Loucy (cell line): ENCODE results near the gene HIPK1.
"Not testable (repeated sequence)": the region's sequence is repeated elsewhere in the genome, so short reads cannot be mapped to it uniquely, and the experiment has no call there.

Source experiments
- H2AFZ ChIP-seq: fragments of 200-600 bp; sonication (generic); 2 replicates; pipeline ENCODE4 v1.6.0; 2016; ENCODE audit warnings: antibody characterized with exemption, mild to moderate bottlenecking, low read length, moderate library complexity
- H3F3A ChIP-seq: fragments of 200-600 bp; 2 replicates; pipeline ENCODE4 v1.6.0; 2016; ENCODE audit warnings: antibody characterized with exemption, low read depth, mild to moderate bottlenecking
- H3K27me3 ChIP-seq: fragments of 200-600 bp; sonication (generic); 2 replicates; pipeline ENCODE4 v1.6.1; 2014; ENCODE audit warnings: low read length, mild to moderate bottlenecking; ENCODE audit not compliant: insufficient read depth, poor library complexity, severe bottlenecking
- H3K36me3 ChIP-seq: fragments of 200-600 bp; sonication (generic); 2 replicates; pipeline ENCODE4 v1.6.1; 2016; ENCODE audit warnings: low read length; ENCODE audit not compliant: insufficient read depth
- H3K4me1 ChIP-seq: fragments of 200-600 bp; sonication (generic); 2 replicates; pipeline ENCODE4 v1.5.1; 2014; ENCODE audit warnings: low read length, mild to moderate bottlenecking; ENCODE audit not compliant: insufficient read depth, poor library complexity, severe bottlenecking
- H3K4me2 ChIP-seq: fragments of 200-600 bp; sonication (generic); 2 replicates; pipeline ENCODE4 v1.6.0; 2014; ENCODE audit warnings: antibody characterized with exemption, low read length, low read depth, mild to moderate bottlenecking; ENCODE audit not compliant: poor library complexity, severe bottlenecking
- H3K4me3 ChIP-seq: fragments of 200-600 bp; sonication (generic); 2 replicates; pipeline ENCODE4 v1.5.1; 2014; ENCODE audit warnings: low read length, mild to moderate bottlenecking, mixed read lengths; ENCODE audit not compliant: poor library complexity, severe bottlenecking
- H3K79me2 ChIP-seq: fragments of 200-600 bp; sonication (generic); 2 replicates; pipeline ENCODE4 v1.6.1; 2014; ENCODE audit warnings: low read length; ENCODE audit not compliant: insufficient read depth
- H3K9ac ChIP-seq: fragments of 200-600 bp; sonication (generic); 2 replicates; pipeline ENCODE4 v1.6.0; 2014; ENCODE audit warnings: mild to moderate bottlenecking, low read depth, low read length, moderate library complexity; ENCODE audit not compliant: poor library complexity, severe bottlenecking
- H3K9me2 ChIP-seq: fragments of 200-600 bp; sonication (generic); replicated peaks from 2 replicates; pipeline ENCODE4 v1.6.1; 2016; ENCODE audit warnings: low read depth, low read length, mixed read lengths
- H3K9me3 ChIP-seq: fragments of 200-600 bp; sonication (generic); 2 replicates; pipeline ENCODE4 v1.6.1; 2014; ENCODE audit warnings: mild to moderate bottlenecking, antibody characterized with exemption, low read length, low read depth; ENCODE audit not compliant: insufficient read depth
- H4K20me1 ChIP-seq: fragments of 200-600 bp; sonication (generic); 2 replicates; pipeline ENCODE4 v1.6.0; 2014; ENCODE audit warnings: antibody characterized with exemption, low read length, mild to moderate bottlenecking; ENCODE audit not compliant: insufficient read depth, poor library complexity, severe bottlenecking
- EZH2phosphoT487 ChIP-seq: fragments of 200-600 bp; IDR thresholded peaks from 2 replicates; pipeline ENCODE4 v1.6.1; 2018; ENCODE audit warnings: antibody characterized with exemption, mild to moderate bottlenecking, moderate library complexity, borderline replicate concordance
- TF ChIP-seq, protein P1 (sequence below): fragments of 200-600 bp; sonication (generic); conservative IDR thresholded peaks from 2 replicates; pipeline ENCODE4 v1.5.1; 2014; ENCODE audit warnings: mild to moderate bottlenecking, antibody characterized with exemption, low read length

Gene HIPK1

DNA sequence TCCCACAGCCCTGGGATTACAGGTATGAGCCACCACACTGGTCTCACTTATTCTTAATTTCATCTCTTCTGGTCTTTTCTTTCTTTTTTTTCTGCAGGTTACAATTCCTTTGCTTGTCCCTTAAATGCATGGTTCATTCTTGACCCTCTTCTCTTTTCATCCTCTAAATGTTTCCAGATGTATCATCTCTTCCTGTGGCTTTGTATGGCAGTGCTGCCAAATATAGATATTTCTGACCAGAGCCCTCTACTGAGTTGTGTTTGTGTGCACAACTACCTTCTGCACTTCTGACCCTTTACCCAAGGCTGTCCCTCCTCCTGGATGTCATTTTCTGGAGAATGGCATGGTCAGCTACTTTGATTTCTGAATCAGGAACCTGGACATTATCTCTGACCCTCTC is 82.7 kb downstream of the HIPK1 start:
- no peak for TF ChIP-seq EZH2phosphoT487
- TF ChIP-seq, protein P1, sequence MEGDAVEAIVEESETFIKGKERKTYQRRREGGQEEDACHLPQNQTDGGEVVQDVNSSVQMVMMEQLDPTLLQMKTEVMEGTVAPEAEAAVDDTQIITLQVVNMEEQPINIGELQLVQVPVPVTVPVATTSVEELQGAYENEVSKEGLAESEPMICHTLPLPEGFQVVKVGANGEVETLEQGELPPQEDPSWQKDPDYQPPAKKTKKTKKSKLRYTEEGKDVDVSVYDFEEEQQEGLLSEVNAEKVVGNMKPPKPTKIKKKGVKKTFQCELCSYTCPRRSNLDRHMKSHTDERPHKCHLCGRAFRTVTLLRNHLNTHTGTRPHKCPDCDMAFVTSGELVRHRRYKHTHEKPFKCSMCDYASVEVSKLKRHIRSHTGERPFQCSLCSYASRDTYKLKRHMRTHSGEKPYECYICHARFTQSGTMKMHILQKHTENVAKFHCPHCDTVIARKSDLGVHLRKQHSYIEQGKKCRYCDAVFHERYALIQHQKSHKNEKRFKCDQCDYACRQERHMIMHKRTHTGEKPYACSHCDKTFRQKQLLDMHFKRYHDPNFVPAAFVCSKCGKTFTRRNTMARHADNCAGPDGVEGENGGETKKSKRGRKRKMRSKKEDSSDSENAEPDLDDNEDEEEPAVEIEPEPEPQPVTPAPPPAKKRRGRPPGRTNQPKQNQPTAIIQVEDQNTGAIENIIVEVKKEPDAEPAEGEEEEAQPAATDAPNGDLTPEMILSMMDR, result no peak
- no peaks in the 10 kb centered on the region for H3F3A ChIP-seq
- H3K4me1 ChIP-seq, result peaks cover 4% of the 10 kb centered on the region
- no peak overlapping the region for H3K4me3 ChIP-seq
- no peaks in the 10 kb centered on the region for H4K20me1 ChIP-seq
- no peaks in the 10 kb centered on the region for H3K27me3 ChIP-seq
- no peak overlapping the region for H3K4me2 ChIP-seq
- H3K36me3 ChIP-seq, result no peaks in the 10 kb centered on the region
- H3K9me3 ChIP-seq, result no peaks in the 10 kb centered on the region
- H3K79me2 ChIP-seq, result no peaks in the 10 kb centered on the region
- no peaks in the 10 kb centered on the region for H3K9me2 ChIP-seq
- no peak overlapping the region for H2AFZ ChIP-seq
- H3K9ac ChIP-seq, result no peak overlapping the region

DNA sequence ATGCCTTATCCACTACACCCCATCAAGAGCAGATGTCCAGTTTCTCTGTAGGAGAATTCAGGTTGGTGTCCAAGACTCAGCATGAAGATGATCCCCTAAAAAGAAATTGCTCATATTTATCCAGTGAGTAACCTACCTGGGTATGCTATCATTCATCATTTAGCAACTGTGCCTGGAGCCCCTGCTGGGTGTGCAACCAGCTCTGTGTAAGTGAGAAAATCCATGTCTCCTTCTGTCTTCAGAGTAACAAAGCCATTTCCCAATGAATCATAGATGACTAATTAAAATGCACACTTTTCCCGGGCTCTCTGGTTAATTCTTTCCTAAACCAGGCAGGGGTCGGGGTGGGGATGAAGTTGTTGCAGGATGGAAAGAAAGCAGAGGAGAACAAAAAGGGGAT is 86.0 kb downstream of the HIPK1 start:
- Histone ChIP-seq H3F3A (no peaks in the 10 kb centered on the region), H3K27me3 (no peaks in the 10 kb centered on the region), H3K9ac (no peak overlapping the region), H3K4me1 (peaks cover 4% of the 10 kb centered on the region), H3K4me3 (no peak overlapping the region), H3K9me2 (no peaks in the 10 kb centered on the region), H3K36me3 (no peaks in the 10 kb centered on the region), H3K9me3 (no peaks in the 10 kb centered on the region), H2AFZ (no peak overlapping the region), H4K20me1 (no peaks in the 10 kb centered on the region), H3K79me2 (no peaks in the 10 kb centered on the region), H3K4me2 (no peak overlapping the region)
- no peak for TF ChIP-seq EZH2phosphoT487
- TF ChIP-seq, protein P1, result no peak

DNA sequence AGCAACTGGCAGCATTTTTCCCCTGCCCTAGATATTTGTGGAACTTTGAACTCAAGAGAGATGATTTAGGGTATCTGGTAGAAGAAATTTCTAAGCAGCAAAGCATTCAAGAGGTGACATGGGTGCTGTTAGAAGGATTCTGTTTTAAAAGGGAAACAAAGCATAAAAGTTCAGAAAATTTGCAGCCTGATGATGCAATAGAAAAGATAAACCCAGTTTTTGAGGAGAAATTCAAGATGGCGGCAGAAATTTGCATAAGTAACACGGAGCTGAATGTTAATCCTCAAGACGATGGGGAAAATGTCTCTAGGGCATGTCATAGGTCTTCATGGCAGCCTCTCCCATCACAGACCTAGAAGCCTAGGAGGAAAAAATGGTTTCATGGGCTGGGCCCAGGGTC is 90.6 kb downstream of the HIPK1 start:
- H3F3A ChIP-seq, H4K20me1 ChIP-seq, H3K36me3 ChIP-seq, H3K27me3 ChIP-seq, H3K79me2 ChIP-seq, H2AFZ ChIP-seq, H3K9me2 ChIP-seq, H3K4me3 ChIP-seq, H3K4me1 ChIP-seq, H3K4me2 ChIP-seq, H3K9me3 ChIP-seq, H3K9ac ChIP-seq: not testable (repeated sequence)

DNA sequence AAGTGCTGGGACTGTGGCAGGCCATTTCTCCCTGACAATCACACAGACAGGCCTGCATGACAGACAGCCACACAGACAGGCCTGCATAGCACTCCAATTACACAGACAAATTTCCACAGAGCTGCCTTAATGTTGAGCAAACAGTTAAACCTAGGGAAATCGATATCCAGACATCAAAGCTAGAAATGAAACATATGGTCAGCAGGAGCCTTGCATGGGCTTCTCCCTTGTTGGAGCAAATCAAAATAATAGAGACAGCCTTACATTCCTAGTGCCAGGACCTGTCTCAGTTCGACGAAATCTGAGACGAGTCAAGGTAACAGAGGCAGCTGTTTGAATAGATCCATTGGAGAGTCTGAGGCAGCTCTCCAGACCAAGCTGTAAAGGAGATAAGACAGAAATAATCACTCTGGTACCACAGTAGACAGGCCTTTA is 92.6 kb downstream of the HIPK1 start:
- no peaks in the 10 kb centered on the region for H3K9me3 ChIP-seq
- no peaks in the 10 kb centered on the region for H3K9me2 ChIP-seq
- H2AFZ ChIP-seq, result no peak overlapping the region
- no peak overlapping the region for H3K4me3 ChIP-seq
- H3K9ac ChIP-seq, result no peak overlapping the region
- H4K20me1 ChIP-seq, result no peaks in the 10 kb centered on the region
- no peaks in the 10 kb centered on the region for H3K4me1 ChIP-seq
- H3K79me2 ChIP-seq, result no peaks in the 10 kb centered on the region
- H3K4me2 ChIP-seq, result no peak overlapping the region
- no peaks in the 10 kb centered on the region for H3K36me3 ChIP-seq
- no peaks in the 10 kb centered on the region for H3F3A ChIP-seq
- no peaks in the 10 kb centered on the region for H3K27me3 ChIP-seq
- no peak for TF ChIP-seq EZH2phosphoT487
- TF ChIP-seq, protein P1, result no peak
